Tibial nerve (tissue), 4 donors: Measurements from ENCODE around the gene SLC6A6. TPM values are rescaled to one million over a fixed set of nuclear protein-coding genes. Genes with fewer than 3 reads are reported as not detected.

ENCODE experiments used
- DNase-seq, 2 donors: peaks; one replicate each; pipeline ENCODE4 v3.0.0-alpha.2; 2019; ENCODE audit warnings: low spot score in 2 of 2
- H3K27ac ChIP-seq, 4 donors: fragments of 200-600 bp; sonication (generic) in 3 of 4; one replicate each; pipeline ENCODE4 v1.5.1; 2017 to 2019; ENCODE audit warnings: mild to moderate bottlenecking in 1 of 4
- H3K27me3 ChIP-seq, 2 donors: fragments of 200-600 bp; sonication (generic) in 1 of 2; one replicate each; pipeline versions ENCODE4 v1.5.1 to v1.6.0; 2017 to 2019
- H3K36me3 ChIP-seq, 3 donors: fragments of 200-600 bp; sonication (generic); one replicate each; pipeline ENCODE4 v1.5.1; 2018 to 2019
- H3K4me1 ChIP-seq, 4 donors: fragments of 200-600 bp; sonication (generic) in 3 of 4; one replicate each; pipeline ENCODE4 v1.5.1; 2017 to 2019
- H3K4me3 ChIP-seq, 4 donors: fragments of 200-600 bp; sonication (generic) in 3 of 4; one replicate each; pipeline ENCODE4 v1.5.1; 2017 to 2019; ENCODE audit warnings: mild to moderate bottlenecking in 1 of 4, moderate library complexity in 1 of 4
- H3K9me3 ChIP-seq, 4 donors: fragments of 200-600 bp; sonication (generic) in 3 of 4; one replicate each; pipeline ENCODE4 v1.5.1; 2017 to 2019
- CTCF ChIP-seq, 5 experiments: fragments of 200-600 bp in 3 of 5; fragments of 450-650 bp in 2 of 5; sonication (generic) in 3 of 5; IDR thresholded peaks; one replicate each; pipeline ENCODE4 v1.5.1; 2016 to 2019; ENCODE audit warnings: antibody characterized with exemption in 5 of 5, mild to moderate bottlenecking in 3 of 5, moderate library complexity in 2 of 5
- EP300 ChIP-seq, 2 donors: sonication (generic); formaldehyde crosslinking; IDR thresholded peaks; one replicate each; pipeline ENCODE4 v1.6.1; 2017; ENCODE audit warnings: antibody characterized with exemption in 2 of 2, mild to moderate bottlenecking in 1 of 2
- POLR2A ChIP-seq, 2 donors: fragments of 450-650 bp; IDR thresholded peaks; one replicate each; pipeline ENCODE4 v1.6.1; 2017; ENCODE audit warnings: antibody characterized with exemption in 2 of 2, mild to moderate bottlenecking in 2 of 2, moderate library complexity in 2 of 2
- WGBS, 2 donors: methylation state at CpG; one replicate each; pipeline ENCODE4 v1.1.5; 2018; 5-methylcytosine and 5-hydroxymethylcytosine counted together
- total RNA-seq, 4 donors: library from RNA; depleted of rRNA; stranded (reverse); fragments of >200 nt; gene quantifications; one replicate each; pipeline ENCODE4 v1.1.0, GENCODE V29; 2016

Gene SLC6A6
- total RNA-seq, 4 donors from 2014 or later, result 11.8 to 24.9 (median 13.5) TPM

- H3K4me3 ChIP-seq, result no peak overlapping the region
- H3K4me1 ChIP-seq, result peaks cover 0 to 14% (median 0%) of the 10 kb centered on the region in 4 donors
- no peak for DNase-seq
- WGBS, 2 donors, result 76 to 98% methylated on average over 5 of the region's 5 CpGs
- TF ChIP-seq EP300 (IDR thresholded peaks at IDR 0.05), result no peak
- TF ChIP-seq CTCF (IDR thresholded peaks at IDR 0.05), result no peak
- no peak for TF ChIP-seq POLR2A (IDR thresholded peaks at IDR 0.05)
- no peaks in the 10 kb centered on the region for H3K9me3 ChIP-seq
- H3K27me3 ChIP-seq, result no peaks in the 10 kb centered on the region
- no peak overlapping the region for H3K27ac ChIP-seq
- peaks cover 0 to 27% (median 0%) of the 10 kb centered on the region in 3 donors for H3K36me3 ChIP-seq
Measured at GRCh38 chr3:14464141-14464465, 61.7 kb downstream of the SLC6A6 start.

GRCh38 chr3:14464521-14464920 is 62.1 kb downstream of the SLC6A6 start:
- TF ChIP-seq CTCF (IDR thresholded peaks at IDR 0.05), result no peak
- no peak for TF ChIP-seq POLR2A (IDR thresholded peaks at IDR 0.05)
- no peak for TF ChIP-seq EP300 (IDR thresholded peaks at IDR 0.05)
- 90 to 95% methylated on average over 4 of the region's 4 CpGs for WGBS, 2 donors
- no peak overlapping the region for H3K4me3 ChIP-seq
- H3K27ac ChIP-seq, result no peak overlapping the region
- peaks cover 0 to 31% (median 0%) of the 10 kb centered on the region in 3 donors for H3K36me3 ChIP-seq
- H3K27me3 ChIP-seq, result no peaks in the 10 kb centered on the region
- peaks cover 0 to 14% (median 0%) of the 10 kb centered on the region in 4 donors for H3K4me1 ChIP-seq
- no peak for DNase-seq
- no peaks in the 10 kb centered on the region for H3K9me3 ChIP-seq

GRCh38 chr3:14465425-14465824 is 63.0 kb downstream of the SLC6A6 start:
- WGBS, 2 donors, result 96 to 100% methylated on average over 3 of the region's 3 CpGs
- peaks cover 0 to 13% (median 0%) of the 10 kb centered on the region in 4 donors for H3K4me1 ChIP-seq
- H3K27me3 ChIP-seq, result no peaks in the 10 kb centered on the region
- TF ChIP-seq POLR2A (IDR thresholded peaks at IDR 0.05) (no peak), EP300 (IDR thresholded peaks at IDR 0.05) (no peak), CTCF (IDR thresholded peaks at IDR 0.05) (no peak)
- no peaks in the 10 kb centered on the region for H3K9me3 ChIP-seq
- H3K4me3 ChIP-seq, result no peak overlapping the region
- peaks cover 0 to 35% (median 0%) of the 10 kb centered on the region in 3 donors for H3K36me3 ChIP-seq
- no peak for DNase-seq
- H3K27ac ChIP-seq, result no peak overlapping the region

GRCh38 chr3:14466179-14466903 is 63.9 kb downstream of the SLC6A6 start:
- no peak overlapping the region for H3K27ac ChIP-seq
- no peak overlapping the region for H3K4me3 ChIP-seq
- no peak for TF ChIP-seq EP300 (IDR thresholded peaks at IDR 0.05)
- no peak for TF ChIP-seq POLR2A (IDR thresholded peaks at IDR 0.05)
- no peak for TF ChIP-seq CTCF (IDR thresholded peaks at IDR 0.05)
- 90 to 93% methylated on average over 19 to 23 of the region's 23 CpGs for WGBS, 2 donors
- H3K27me3 ChIP-seq, result no peaks in the 10 kb centered on the region
- H3K4me1 ChIP-seq, result peaks cover 0 to 4% (median 0%) of the 10 kb centered on the region in 4 donors
- H3K9me3 ChIP-seq, result no peaks in the 10 kb centered on the region
- H3K36me3 ChIP-seq, result peaks cover 0 to 35% (median 0%) of the 10 kb centered on the region in 3 donors
- DNase-seq, result no peak

- H3K27ac ChIP-seq, result no peak overlapping the region
- H3K9me3 ChIP-seq, result no peaks in the 10 kb centered on the region
- peak in 1 of 2 donors; percentile 41 for DNase-seq
- H3K4me3 ChIP-seq, result no peak overlapping the region
- peaks cover 0 to 8% (median 0%) of the 10 kb centered on the region in 4 donors for H3K4me1 ChIP-seq
- H3K27me3 ChIP-seq, result no peaks in the 10 kb centered on the region
- WGBS, 2 donors, result 59 to 61% methylated on average over 15 of the region's 15 CpGs
- TF ChIP-seq EP300 (IDR thresholded peaks at IDR 0.05) (no peak), CTCF (IDR thresholded peaks at IDR 0.05) (peak; percentile 84 to 97 (median 92)), POLR2A (IDR thresholded peaks at IDR 0.05) (no peak)
- peaks cover 0 to 49% (median 0%) of the 10 kb centered on the region in 3 donors for H3K36me3 ChIP-seq
Measured at GRCh38 chr3:14467814-14468620, 65.6 kb downstream of the SLC6A6 start.
